Stimulated activated CD4-positive, alpha-beta T cell treated with anti-CD3 and anti-CD28 coated beads, Interleukin-1b, Interleukin-23, amount 100 ng/mL, for 1 hour (primary cell): ENCODE measurements around the gene MUL1.

ENCODE experiments used
- DNase-seq, 2 donors: peaks; one replicate each; pipeline ENCODE4 v3.0.0-alpha.2; 2020; ENCODE audit warnings: low read depth in 2 of 2

The MUL1 gene

GRCh38 chr1:20485527-20486456 is 22.2 kb downstream of the MUL1 start, which contains the start of gene CAMK2N1:
Gene CAMK2N1 (minus strand): TSS chr1:20486210. CDS start chr1:20485379, 831 bp downstream.
- DNase-seq = no peak

GRCh38 chr1:20484519-20485462 is 23.2 kb downstream of the MUL1 start:
- DNase-seq = no peak

DNA sequence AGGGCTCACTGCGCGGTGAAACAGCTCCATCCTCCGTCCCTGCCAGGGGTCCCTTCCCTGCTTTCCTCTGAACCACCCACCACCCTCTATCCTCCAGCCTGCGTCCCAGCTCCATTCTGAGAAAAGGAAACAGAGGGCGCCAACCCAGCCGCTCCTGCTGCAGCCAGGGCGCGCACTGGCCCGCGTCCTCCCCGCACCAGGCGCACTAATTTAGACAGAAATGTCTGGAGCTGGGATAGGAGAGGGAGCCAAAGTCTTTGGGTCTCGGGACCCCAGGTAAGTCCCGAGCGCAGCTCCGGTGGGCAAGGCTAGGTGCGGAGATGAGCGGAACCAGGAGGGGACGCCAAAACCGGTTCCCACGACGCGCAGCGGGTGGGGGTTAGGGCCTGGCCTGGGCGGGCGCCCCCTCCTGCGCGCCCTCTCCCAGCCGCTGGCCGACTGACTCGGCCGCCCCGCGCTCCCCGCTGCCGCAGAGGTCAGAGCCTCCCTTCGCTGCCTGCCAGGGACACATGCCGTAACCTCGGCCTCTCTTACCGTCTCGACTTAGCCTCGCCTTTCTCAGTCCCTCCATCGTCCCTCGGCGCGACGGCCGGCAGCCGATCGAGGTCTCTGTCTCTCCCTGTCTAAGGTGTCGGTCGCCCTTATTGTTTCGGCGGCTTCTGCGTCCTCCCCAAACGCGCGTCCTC is 24.0 kb downstream of the MUL1 start:
- no peak for DNase-seq

DNA sequence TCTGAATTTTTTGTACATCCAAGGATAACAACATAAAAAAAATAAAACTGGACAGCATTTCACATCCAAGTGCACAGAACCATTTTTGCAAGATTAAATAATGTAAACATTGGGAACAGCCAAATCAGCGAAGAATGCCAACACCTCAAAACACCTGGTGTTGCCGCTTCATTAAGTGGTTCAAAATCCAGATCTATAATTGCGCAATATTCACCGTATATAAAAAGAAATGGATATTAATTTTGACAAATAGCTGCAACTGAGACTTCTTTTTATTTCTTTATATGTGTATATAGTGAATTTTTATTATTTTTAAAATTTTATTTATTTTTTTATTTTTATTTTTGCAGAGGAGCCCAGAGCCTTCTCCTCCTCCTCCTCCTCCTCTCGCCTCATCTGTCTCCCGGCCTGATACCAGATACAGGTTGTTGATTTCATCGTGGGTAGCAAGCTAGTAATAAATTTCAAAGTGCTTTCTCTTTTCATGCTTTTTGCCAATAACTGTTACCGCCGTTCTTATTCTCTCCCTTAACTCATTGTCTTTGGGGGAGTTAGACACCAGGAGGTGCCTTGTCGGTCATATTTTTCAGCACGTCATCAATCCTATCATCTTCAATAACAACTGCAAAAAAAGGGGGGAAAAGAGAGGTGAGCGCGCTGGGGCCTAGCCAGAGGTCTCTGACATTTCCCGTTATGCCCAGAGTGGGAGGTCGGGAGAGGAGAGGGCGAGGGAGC is 24.7 kb downstream of the MUL1 start:
- DNase-seq = no peak

- no peak for DNase-seq
Observed at GRCh38 chr1:20481643-20482498, 26.1 kb downstream of the MUL1 start.

- DNase-seq = no peak
Observed at GRCh38 chr1:20480951-20481617, 26.9 kb downstream of the MUL1 start.

DNA sequence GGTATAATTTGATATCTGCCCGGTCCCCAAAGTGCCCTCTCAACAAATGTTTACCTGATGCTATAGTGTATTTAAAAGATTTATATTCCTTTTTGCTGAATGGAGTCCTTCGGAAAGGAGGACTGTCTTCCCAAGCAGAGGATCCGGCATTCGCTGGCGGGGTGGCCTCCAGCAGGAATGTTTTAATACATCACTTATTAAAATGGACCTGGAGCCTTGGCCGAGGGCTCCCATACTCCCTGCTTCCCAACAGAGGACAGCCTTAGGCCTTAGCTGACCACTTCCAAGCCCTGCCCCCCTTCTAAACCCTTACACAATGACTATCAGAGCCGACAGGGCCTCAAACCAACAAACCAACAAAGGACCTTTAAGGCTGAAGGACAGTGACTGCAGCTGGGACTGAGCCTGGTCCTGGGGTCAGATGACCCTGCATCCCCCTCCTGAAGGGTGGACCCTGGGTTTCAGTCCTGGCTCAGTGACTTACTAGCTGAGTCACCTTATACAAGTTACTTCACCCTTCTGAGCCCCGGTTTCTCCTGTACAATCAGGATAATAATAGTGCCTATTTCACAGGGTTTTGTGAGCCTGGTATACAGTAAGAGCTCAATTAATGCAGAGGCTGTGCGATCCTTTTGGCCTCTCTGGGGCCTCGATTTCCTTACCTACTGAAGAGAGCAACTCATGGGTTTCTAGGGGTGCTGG is 27.6 kb downstream of the MUL1 start:
- DNase-seq = no peak

DNA sequence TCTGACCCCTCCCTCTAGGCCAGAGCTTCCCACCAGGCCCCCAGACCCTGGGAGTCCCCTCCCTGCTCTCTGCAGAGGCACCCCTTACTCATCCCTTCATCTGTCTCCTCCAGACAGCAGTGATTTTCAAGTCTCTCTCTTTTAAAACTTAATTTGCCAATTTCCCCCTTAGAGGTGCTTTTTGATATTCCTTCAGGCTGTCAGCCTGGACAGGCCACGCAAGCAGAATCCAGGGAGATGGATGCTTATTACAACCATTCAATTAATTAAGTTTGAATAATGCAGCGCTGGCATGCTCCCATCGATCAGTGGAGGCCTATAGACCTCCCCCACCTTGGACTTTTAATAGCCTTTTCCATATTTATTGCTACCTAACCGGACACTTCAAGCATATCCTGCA is 28.1 kb downstream of the MUL1 start:
- DNase-seq = no peak

GRCh38 chr1:20478057-20478635 is 29.8 kb downstream of the MUL1 start:
- no peak for DNase-seq

DNA sequence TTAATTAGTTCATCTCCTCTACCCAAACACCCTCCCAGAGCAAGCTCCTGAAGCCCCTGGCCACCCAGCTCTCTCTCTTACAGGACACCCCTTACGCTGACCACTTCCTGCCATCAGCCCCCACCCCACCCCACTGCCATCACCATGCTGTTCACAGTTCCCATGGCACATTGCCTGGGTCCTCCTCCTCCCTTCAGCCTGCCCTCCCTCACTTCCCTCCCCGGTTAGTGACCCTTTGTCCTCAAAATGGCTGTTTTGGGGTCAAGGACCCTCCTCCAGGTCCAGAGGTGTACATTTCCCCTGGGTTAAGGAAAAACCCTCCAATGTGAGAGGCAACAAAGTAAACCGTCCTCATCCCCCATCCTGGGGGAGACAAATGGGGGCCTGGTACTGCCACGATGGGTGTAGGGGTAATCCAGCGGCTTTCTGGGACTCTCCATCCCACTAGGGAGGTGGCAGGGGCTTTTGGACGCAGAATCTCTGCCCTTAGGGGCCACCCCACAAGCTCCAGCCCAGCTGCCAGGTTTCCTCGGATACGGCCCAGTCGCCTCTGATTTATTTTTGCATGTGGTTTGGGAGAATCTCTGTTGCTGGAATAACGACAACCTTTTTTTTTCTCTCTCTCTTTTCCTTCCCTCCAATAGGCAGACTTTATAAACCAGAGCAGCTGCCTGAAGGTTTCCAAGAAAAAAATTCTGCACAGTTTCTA is 30.4 kb downstream of the MUL1 start:
- DNase-seq = no peak

- no peak for DNase-seq
Observed at GRCh38 chr1:20476265-20477038, 31.5 kb downstream of the MUL1 start.

DNA sequence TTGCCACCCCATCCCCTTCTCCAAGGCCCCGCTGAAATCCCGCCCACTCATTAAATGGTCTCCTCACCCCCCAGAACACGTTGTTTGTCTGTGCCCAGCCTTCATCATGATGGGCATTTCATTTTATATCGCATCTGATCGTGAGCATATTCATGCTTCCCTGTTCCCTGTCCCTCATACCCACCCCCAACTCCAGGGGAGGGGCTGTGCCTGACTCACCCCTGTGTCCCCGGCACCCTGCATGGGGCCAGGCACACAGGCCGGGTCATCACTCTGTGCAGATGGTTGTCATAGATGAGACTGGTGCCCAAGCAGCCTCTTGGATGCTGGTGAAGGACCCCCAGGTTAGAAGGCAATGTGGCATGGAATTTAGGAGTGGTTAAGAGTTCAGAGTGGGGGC is 33.0 kb downstream of the MUL1 start:
- no peak for DNase-seq

DNA sequence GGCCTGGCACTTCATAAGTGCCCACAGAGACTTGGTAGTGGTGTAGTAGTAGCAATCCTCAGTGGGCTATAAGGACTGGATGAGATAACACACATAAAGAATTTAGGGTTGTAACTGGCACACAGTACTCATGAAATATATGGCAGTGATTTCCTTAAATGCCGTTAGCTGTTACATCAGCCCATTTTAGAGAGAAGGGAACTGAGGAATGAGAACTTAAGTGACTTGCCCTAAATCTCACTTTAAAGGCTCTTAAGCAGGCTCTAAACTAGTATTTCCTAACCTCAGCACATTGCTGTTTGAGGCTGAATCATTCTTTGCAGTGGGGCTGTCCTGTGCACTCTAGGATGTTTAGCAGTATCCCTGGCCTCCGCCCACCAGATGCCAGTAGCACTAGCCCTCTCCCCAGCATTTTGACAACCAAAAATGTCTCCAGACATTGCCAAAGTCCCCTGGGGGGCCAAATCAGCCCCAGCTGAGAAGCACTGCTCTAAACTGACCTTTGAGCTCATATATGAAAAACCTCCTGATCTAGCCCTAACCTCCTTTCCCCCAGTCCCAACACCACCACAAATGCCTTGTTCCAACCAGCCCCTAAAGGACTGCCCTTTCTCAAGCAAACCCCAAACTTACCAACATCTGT is 33.5 kb downstream of the MUL1 start:
- no peak for DNase-seq

- DNase-seq = no peak
Observed at GRCh38 chr1:20473894-20474293, 34.1 kb downstream of the MUL1 start.

DNA sequence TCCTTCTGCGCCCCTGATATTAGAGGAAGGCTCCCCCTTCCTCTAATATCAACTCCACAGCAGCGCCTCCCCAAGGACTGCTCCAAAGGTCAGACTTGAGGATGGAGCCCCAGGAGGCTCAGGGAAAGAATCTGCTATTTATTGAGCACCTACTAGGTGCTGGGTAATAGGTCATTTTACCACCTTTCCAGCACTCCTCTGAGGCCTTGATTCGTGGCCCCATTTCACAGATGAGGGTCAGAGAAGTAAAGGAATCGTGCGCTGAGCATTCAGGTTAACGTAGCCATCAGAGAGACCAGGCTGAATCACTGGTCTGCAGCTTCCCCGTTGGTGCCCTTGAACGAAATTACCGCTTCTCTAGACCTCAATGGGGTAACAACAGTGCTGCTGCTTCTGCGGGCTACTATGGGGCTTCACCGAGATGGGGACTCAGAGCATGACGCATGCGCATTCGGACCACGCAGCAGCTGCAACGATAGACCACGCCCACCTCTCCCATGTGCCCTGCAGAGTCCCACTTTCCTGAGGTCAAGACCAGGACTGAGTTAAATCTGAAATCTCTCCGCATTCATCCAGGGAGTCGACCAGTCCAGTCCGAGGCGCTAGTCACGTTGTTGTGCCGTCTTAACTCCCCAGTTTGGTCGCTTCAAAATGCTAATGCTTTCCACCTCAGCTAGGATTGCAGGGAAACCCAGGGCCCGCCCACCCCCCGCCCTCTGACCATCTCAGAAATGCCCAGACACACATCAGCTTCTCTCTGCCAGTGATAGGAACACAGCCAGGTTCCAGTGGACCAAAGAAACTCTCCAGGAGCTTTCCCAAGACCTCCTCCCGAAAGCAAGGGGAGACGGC is 34.9 kb downstream of the MUL1 start:
- DNase-seq = no peak

- DNase-seq = no peak
Observed at GRCh38 chr1:20472121-20472520, 35.8 kb downstream of the MUL1 start.
